ENCODE data around the gene CYP4F2. TPM values are rescaled to one million over a fixed set of nuclear protein-coding genes. Genes with fewer than 3 reads are reported as not detected.
"Not testable (repeated sequence)": the region's sequence is repeated elsewhere in the genome, so short reads cannot be mapped to it uniquely, and the experiment has no call there.

Gene CYP4F2
- total RNA-seq = not detected

GRCh38 chr19:15897738-15898276 lies at the start of gene CYP4F2:
CYP4F2 (minus strand) TSS chr19:15898074; CDS start chr19:15897611, 463 bp downstream.
- no peak for ATAC-seq

- ATAC-seq = no peak
These were observed 47.4 kb upstream of the CYP4F2 start for GRCh38 chr19:15945301-15945700.

GRCh38 chr19:15944401-15944800 lies 46.5 kb upstream of the CYP4F2 start:
- no peak for ATAC-seq

- no peak for ATAC-seq
These were observed 39.9 kb upstream of the CYP4F2 start for GRCh38 chr19:15937771-15938170.

GRCh38 chr19:15936950-15937349 lies 39.1 kb upstream of the CYP4F2 start:
- no peak for ATAC-seq

GRCh38 chr19:15936173-15936572 lies 38.3 kb upstream of the CYP4F2 start:
- peak; percentile 9 for ATAC-seq

GRCh38 chr19:15935167-15935702 lies 37.4 kb upstream of the CYP4F2 start:
- no peak for ATAC-seq

- ATAC-seq = peak; percentile 93
These were observed 36.6 kb upstream of the CYP4F2 start, which contains the start of gene CYP4F11 for GRCh38 chr19:15934332-15935078. CYP4F11 (minus strand) TSS chr19:15934529; CDS start chr19:15934408, 121 bp downstream.

GRCh38 chr19:15933761-15934331 lies 36.0 kb upstream of the CYP4F2 start:
- not testable (repeated sequence) for ATAC-seq

GRCh38 chr19:15928321-15928720 lies 30.4 kb upstream of the CYP4F2 start:
- ATAC-seq = no peak

GRCh38 chr19:15926484-15926883 lies 28.6 kb upstream of the CYP4F2 start:
- peak; percentile 33 for ATAC-seq

GRCh38 chr19:15923702-15924101 lies 25.8 kb upstream of the CYP4F2 start:
- no peak for ATAC-seq

- ATAC-seq = no peak
These were observed 24.1 kb upstream of the CYP4F2 start for GRCh38 chr19:15922021-15922420.

GRCh38 chr19:15919243-15919642 lies 21.4 kb upstream of the CYP4F2 start:
- no peak for ATAC-seq

GRCh38 chr19:15915109-15915508 lies 17.2 kb upstream of the CYP4F2 start:
- ATAC-seq = no peak

- no peak for ATAC-seq
These were observed 16.0 kb upstream of the CYP4F2 start for GRCh38 chr19:15913830-15914229.

GRCh38 chr19:15913384-15913783 lies 15.5 kb upstream of the CYP4F2 start:
- no peak for ATAC-seq

GRCh38 chr19:15911599-15912235 lies 13.8 kb upstream of the CYP4F2 start:
- no peak for ATAC-seq

- ATAC-seq = no peak
These were observed 7.2 kb upstream of the CYP4F2 start for GRCh38 chr19:15905026-15905425.

- ATAC-seq = peak; percentile 17
These were observed 5.0 kb upstream of the CYP4F2 start for GRCh38 chr19:15902898-15903297.

GRCh38 chr19:15902254-15902653 lies 4.4 kb upstream of the CYP4F2 start:
- ATAC-seq = peak; percentile 83

- no peak for ATAC-seq
These were observed 2.6 kb upstream of the CYP4F2 start for GRCh38 chr19:15900504-15900903.

GRCh38 chr19:15900032-15900431 lies 2.2 kb upstream of the CYP4F2 start:
- not testable (repeated sequence) for ATAC-seq
